Peyer's patch (tissue), 4 donors: ENCODE results near the gene SCG3.

Experiments
- POLR2A ChIP-seq, 2 donors: fragments of 450-650 bp; IDR thresholded peaks; one replicate each; pipeline ENCODE4 v1.5.1; 2017; ENCODE audit warnings: antibody characterized with exemption in 2 of 2, mild to moderate bottlenecking in 2 of 2, moderate library complexity in 2 of 2
- TF ChIP-seq, protein P1 (sequence below), 6 experiments: fragments of 450-650 bp in 4 of 6; fragments of 200-600 bp in 2 of 6; sonication (generic) in 1 of 6; IDR thresholded peaks; one replicate each; pipeline ENCODE4 v1.5.1; 2017 to 2019; ENCODE audit warnings: antibody characterized with exemption in 6 of 6, mild to moderate bottlenecking in 3 of 6, moderate library complexity in 1 of 6

GRCh38 chr15:51667478-51667877 lies 13.8 kb upstream of the SCG3 start:
- TF ChIP-seq, protein P1, sequence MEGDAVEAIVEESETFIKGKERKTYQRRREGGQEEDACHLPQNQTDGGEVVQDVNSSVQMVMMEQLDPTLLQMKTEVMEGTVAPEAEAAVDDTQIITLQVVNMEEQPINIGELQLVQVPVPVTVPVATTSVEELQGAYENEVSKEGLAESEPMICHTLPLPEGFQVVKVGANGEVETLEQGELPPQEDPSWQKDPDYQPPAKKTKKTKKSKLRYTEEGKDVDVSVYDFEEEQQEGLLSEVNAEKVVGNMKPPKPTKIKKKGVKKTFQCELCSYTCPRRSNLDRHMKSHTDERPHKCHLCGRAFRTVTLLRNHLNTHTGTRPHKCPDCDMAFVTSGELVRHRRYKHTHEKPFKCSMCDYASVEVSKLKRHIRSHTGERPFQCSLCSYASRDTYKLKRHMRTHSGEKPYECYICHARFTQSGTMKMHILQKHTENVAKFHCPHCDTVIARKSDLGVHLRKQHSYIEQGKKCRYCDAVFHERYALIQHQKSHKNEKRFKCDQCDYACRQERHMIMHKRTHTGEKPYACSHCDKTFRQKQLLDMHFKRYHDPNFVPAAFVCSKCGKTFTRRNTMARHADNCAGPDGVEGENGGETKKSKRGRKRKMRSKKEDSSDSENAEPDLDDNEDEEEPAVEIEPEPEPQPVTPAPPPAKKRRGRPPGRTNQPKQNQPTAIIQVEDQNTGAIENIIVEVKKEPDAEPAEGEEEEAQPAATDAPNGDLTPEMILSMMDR (IDR thresholded peaks at IDR 0.05), result no peak
- TF ChIP-seq POLR2A (IDR thresholded peaks at IDR 0.05), result no peak
